SU-DHL-6 (cell line): ENCODE results near the gene CLASP1.

ENCODE experiments used
- EZH2phosphoT487 ChIP-seq: fragments of 200-600 bp; sonication (generic), shearing (Covaris generic); conservative IDR thresholded peaks from 2 replicates; pipeline ENCODE4 v1.6.1; 2018; ENCODE audit warnings: mild to moderate bottlenecking, antibody characterized with exemption, low read length, moderate library complexity, mixed read lengths
- TF ChIP-seq, protein P1 (sequence below): fragments of 200-600 bp; sonication (generic); IDR thresholded peaks from one replicate; pipeline ENCODE4 v1.5.1; 2017; ENCODE audit warnings: antibody characterized with exemption, mild to moderate bottlenecking, low read length, moderate library complexity; ENCODE audit not compliant: insufficient read depth, poor library complexity, severe bottlenecking

DNA sequence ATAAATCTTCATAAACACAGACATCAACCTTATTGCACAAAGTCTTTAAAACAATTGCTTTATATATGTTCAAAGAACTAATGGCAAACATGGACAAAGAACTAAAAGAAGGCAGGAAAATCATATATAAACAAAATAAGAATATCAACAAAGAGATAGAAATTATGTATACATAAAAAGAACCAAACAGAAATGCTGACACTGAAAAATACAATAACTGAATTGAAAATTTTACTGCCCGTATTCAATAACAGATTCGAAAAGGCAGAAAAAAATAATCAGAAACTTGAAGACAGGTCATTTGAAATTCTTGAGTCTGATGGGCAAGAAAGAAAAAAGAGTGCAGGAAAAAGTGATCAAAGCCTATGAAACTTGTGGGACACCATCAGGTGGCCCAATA lies 342.2 kb downstream of the CLASP1 start:
- TF ChIP-seq, protein P1, sequence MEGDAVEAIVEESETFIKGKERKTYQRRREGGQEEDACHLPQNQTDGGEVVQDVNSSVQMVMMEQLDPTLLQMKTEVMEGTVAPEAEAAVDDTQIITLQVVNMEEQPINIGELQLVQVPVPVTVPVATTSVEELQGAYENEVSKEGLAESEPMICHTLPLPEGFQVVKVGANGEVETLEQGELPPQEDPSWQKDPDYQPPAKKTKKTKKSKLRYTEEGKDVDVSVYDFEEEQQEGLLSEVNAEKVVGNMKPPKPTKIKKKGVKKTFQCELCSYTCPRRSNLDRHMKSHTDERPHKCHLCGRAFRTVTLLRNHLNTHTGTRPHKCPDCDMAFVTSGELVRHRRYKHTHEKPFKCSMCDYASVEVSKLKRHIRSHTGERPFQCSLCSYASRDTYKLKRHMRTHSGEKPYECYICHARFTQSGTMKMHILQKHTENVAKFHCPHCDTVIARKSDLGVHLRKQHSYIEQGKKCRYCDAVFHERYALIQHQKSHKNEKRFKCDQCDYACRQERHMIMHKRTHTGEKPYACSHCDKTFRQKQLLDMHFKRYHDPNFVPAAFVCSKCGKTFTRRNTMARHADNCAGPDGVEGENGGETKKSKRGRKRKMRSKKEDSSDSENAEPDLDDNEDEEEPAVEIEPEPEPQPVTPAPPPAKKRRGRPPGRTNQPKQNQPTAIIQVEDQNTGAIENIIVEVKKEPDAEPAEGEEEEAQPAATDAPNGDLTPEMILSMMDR = no peak
- TF ChIP-seq EZH2phosphoT487 = no peak
